HL-60/S4 treated with phorbol 12-myristate 13-acetate at 8.2 ng/mL for 4 days and 3 days (cell line): Measurements from ENCODE around the gene ZNF384.
"Not testable (repeated sequence)": the region's sequence is repeated elsewhere in the genome, so short reads cannot be mapped to it uniquely, and the experiment has no call there.

Experiments
- in situ Hi-C: fragments of 300-500 bp; cut with MboI; formaldehyde crosslinking; loops from 2 replicates; pipeline ENCODE4 v1.15.0; 2022; ENCODE audit warnings: low sequenced_read_pairs

Gene ZNF384

GRCh38 chr12:6688999-6689882, at the start of gene ZNF384:
TSS of gene ZNF384 (minus strand) at chr12:6689375. CDS start at chr12:6679520, 9,855 bp downstream.
- in situ Hi-C loops, result no loop called here

- in situ Hi-C loops, result no loop called here
These were observed 47.6 kb upstream of the ZNF384 start for GRCh38 chr12:6736754-6737153.

GRCh38 chr12:6735448-6736191, 46.4 kb upstream of the ZNF384 start:
- in situ Hi-C loops, result no loop called here

GRCh38 chr12:6734506-6735387, 45.6 kb upstream of the ZNF384 start:
- in situ Hi-C loops, result no loop called here

- in situ Hi-C loops, result no loop called here
These were observed 41.0 kb upstream of the ZNF384 start for GRCh38 chr12:6730169-6730568.

- in situ Hi-C loops, result no loop called here
These were observed 40.0 kb upstream of the ZNF384 start for GRCh38 chr12:6729186-6729585.

- in situ Hi-C loops, result no loop called here
These were observed 36.2 kb upstream of the ZNF384 start for GRCh38 chr12:6725350-6725749.

GRCh38 chr12:6724409-6724797, 35.2 kb upstream of the ZNF384 start:
- in situ Hi-C loops, result no loop called here

GRCh38 chr12:6723607-6724408, 34.6 kb upstream of the ZNF384 start, which contains the start of gene COPS7A:
TSS of gene COPS7A (plus strand) at chr12:6724046. CDS start at chr12:6724657, 611 bp downstream.
- in situ Hi-C loops, result no loop called here

GRCh38 chr12:6722863-6723262, 33.7 kb upstream of the ZNF384 start:
- in situ Hi-C loops, result no loop called here

- in situ Hi-C loops, result no loop called here
These were observed 27.8 kb upstream of the ZNF384 start for GRCh38 chr12:6716874-6717437.

- in situ Hi-C loops, result not testable (repeated sequence)
These were observed 27.1 kb upstream of the ZNF384 start for GRCh38 chr12:6716031-6716873.

GRCh38 chr12:6708960-6709394, 19.8 kb upstream of the ZNF384 start:
- in situ Hi-C loops, result no loop called here

- in situ Hi-C loops, result not testable (repeated sequence)
These were observed 19.2 kb upstream of the ZNF384 start for GRCh38 chr12:6708351-6708750.

- in situ Hi-C loops, result no loop called here
These were observed 14.5 kb upstream of the ZNF384 start for GRCh38 chr12:6703631-6704030.

- in situ Hi-C loops, result no loop called here
These were observed 12.0 kb upstream of the ZNF384 start for GRCh38 chr12:6701078-6701768.

GRCh38 chr12:6700646-6701051, 11.5 kb upstream of the ZNF384 start, which contains the start of gene PIANP:
TSS of gene PIANP (minus strand) at chr12:6700815. CDS start at chr12:6698061, 2,754 bp downstream.
- in situ Hi-C loops, result no loop called here

- in situ Hi-C loops, result no loop called here
These were observed 10.9 kb upstream of the ZNF384 start for GRCh38 chr12:6699989-6700645.
